SK-N-SH (cell line): ENCODE results near the gene ACOX2. TPM values are rescaled to one million over a fixed set of nuclear protein-coding genes. Genes with fewer than 3 reads are reported as not detected.
A peak's percentile ranks its signal among the peaks of the same experiment; 100 is the strongest.

Experiments
- CTCF ChIA-PET: fragments of 300-600, 350-600 bp; formaldehyde crosslinking; extraction: SDS; loops from one replicate; lab custom pipeline; 2021; lab: Yijun Ruan, JAX
- POLR2A ChIA-PET: fragments of 350-600 bp; sonication (Branson Sonifier 250); formaldehyde crosslinking; extraction: SDS; loops from one replicate; lab custom pipeline; 2020; ENCODE audit warnings: antibody characterized with exemption, inconsistent platforms; lab: Yijun Ruan, JAX
- DNase-seq: peaks from one replicate; pipeline ENCODE4 v3.0.0; 2012
- H2AFZ ChIP-seq: fragments of 200-600 bp; sonication (generic); 2 replicates; pipeline ENCODE4 v1.8.1; 2016; ENCODE audit warnings: antibody characterized with exemption, mild to moderate bottlenecking, low read depth
- H3F3A ChIP-seq: fragments of 200-600 bp; sonication (generic); replicated peaks from 2 replicates; pipeline ENCODE3; 2016; ENCODE audit warnings: antibody characterized with exemption, mild to moderate bottlenecking; ENCODE audit not compliant: insufficient read depth
- H3K27ac ChIP-seq, 2 experiments: fragments of 200-500 bp in 1 of 2; fragments of 200-600 bp in 1 of 2; sonication (Bioruptor generic) in 1 of 2; sonication (generic), shearing (Covaris generic) in 1 of 2; 2 replicates each; pipeline versions ENCODE4 v1.5.1 to v1.6.1; 2014 to 2016; ENCODE audit warnings: low read depth in 2 of 2, inconsistent platforms in 1 of 2, low read length in 1 of 2, mild to moderate bottlenecking in 1 of 2, mixed read lengths in 1 of 2
- H3K27me3 ChIP-seq: fragments of 200-600 bp; sonication (generic), shearing (Covaris generic); 2 replicates; pipeline ENCODE4 v1.6.1; 2016; ENCODE audit warnings: mixed run types; ENCODE audit not compliant: insufficient read depth
- H3K36me3 ChIP-seq, 2 experiments: fragments of 200-500 bp in 1 of 2; fragments of 200-600 bp in 1 of 2; sonication (Bioruptor generic) in 1 of 2; sonication (generic) in 1 of 2; replicated peaks in 1 of 2; 2 replicates each; pipeline versions ENCODE3 to v1.5.1; 2014 to 2016; ENCODE audit warnings: low read length in 1 of 2, mild to moderate bottlenecking in 1 of 2; ENCODE audit not compliant: insufficient read depth in 2 of 2, control insufficient read depth in 1 of 2
- H3K4me1 ChIP-seq, 2 experiments: fragments of 200-500 bp in 1 of 2; fragments of 200-600 bp in 1 of 2; sonication (Bioruptor generic) in 1 of 2; sonication (generic), shearing (Covaris generic) in 1 of 2; 2 replicates each; pipeline versions ENCODE4 v1.5.1 to v1.6.1; 2014 to 2016; ENCODE audit warnings: low read depth in 1 of 2, low read length in 1 of 2, mixed run types in 1 of 2; ENCODE audit not compliant: insufficient read depth in 2 of 2, control insufficient read depth in 1 of 2
- H3K4me2 ChIP-seq: fragments of 200-600 bp; sonication (generic), shearing (Covaris generic); 2 replicates; pipeline ENCODE4 v1.6.1; 2017; ENCODE audit warnings: mixed run types
- H3K4me3 ChIP-seq, 2 experiments: fragments of 200-500 bp in 1 of 2; fragments of 200-600 bp in 1 of 2; sonication (Bioruptor generic) in 1 of 2; sonication (generic), shearing (Covaris generic) in 1 of 2; 2 replicates each; pipeline versions ENCODE4 v1.5.1 to v1.8.1; 2014 to 2016; ENCODE audit warnings: low read depth in 2 of 2, inconsistent platforms in 1 of 2, low read length in 1 of 2, mild to moderate bottlenecking in 1 of 2, mixed read lengths in 1 of 2, moderate library complexity in 1 of 2
- H3K79me2 ChIP-seq: fragments of 200-600 bp; sonication (generic); 2 replicates; pipeline ENCODE4 v1.8.1; 2017; ENCODE audit warnings: mild to moderate bottlenecking; ENCODE audit not compliant: insufficient read depth
- H3K9ac ChIP-seq: fragments of 200-600 bp; sonication (generic); 2 replicates; pipeline ENCODE4 v1.6.1; 2017; ENCODE audit warnings: mixed run types
- H3K9me2 ChIP-seq: fragments of 200-600 bp; sonication (generic); 2 replicates; pipeline ENCODE4 v1.6.1; 2017; ENCODE audit warnings: mixed run types
- H3K9me3 ChIP-seq: fragments of 200-600 bp; sonication (generic); 2 replicates; pipeline ENCODE4 v1.6.1; 2017; ENCODE audit warnings: mixed run types, mild to moderate bottlenecking, moderate library complexity
- H4K20me1 ChIP-seq: fragments of 200-600 bp; sonication (generic); 2 replicates; pipeline ENCODE4 v1.6.1; 2017; ENCODE audit warnings: mild to moderate bottlenecking, mixed run types; ENCODE audit not compliant: insufficient read depth
- CHD2 ChIP-seq: fragments of 150-350 bp; IDR thresholded peaks from 2 replicates; pipeline ENCODE4 v1.6.1; 2018; ENCODE audit warnings: low read length; ENCODE audit not compliant: partially characterized antibody
- CTCF ChIP-seq: fragments of 200-600 bp; sonication (generic); IDR thresholded peaks from 2 replicates; pipeline ENCODE4 v1.6.1; 2017; ENCODE audit warnings: antibody characterized with exemption, mild to moderate bottlenecking, moderate library complexity
- ELF1 ChIP-seq: IDR thresholded peaks from 2 replicates; pipeline ENCODE4 v1.4.0; 2012
- EP300 ChIP-seq, 2 experiments: IDR thresholded peaks; 2 replicates each; pipeline versions ENCODE4 v1.4.0 to v1.6.1; 2012; ENCODE audit warnings: borderline replicate concordance in 1 of 2, low read depth in 1 of 2, low read length in 1 of 2
- FOSL2 ChIP-seq: IDR thresholded peaks from 2 replicates; pipeline ENCODE4 v1.4.0; 2012; ENCODE audit warnings: low read depth, mild to moderate bottlenecking, moderate library complexity, borderline replicate concordance
- GATA2 ChIP-seq: sonication (generic); formaldehyde crosslinking; IDR thresholded peaks from 2 replicates; pipeline ENCODE4 v1.5.0; 2020; ENCODE audit warnings: mild to moderate bottlenecking, missing genetic modification reagents
- RAD21 ChIP-seq: IDR thresholded peaks from 2 replicates; pipeline ENCODE4 v1.6.1; 2012; ENCODE audit warnings: mild to moderate bottlenecking, low read length
- RFX5 ChIP-seq: IDR thresholded peaks from 2 replicates; pipeline ENCODE4 v1.6.1; 2012; ENCODE audit warnings: mild to moderate bottlenecking, improper control_type of control experiment, low read length
- RXRA ChIP-seq: IDR thresholded peaks from 2 replicates; pipeline ENCODE4 v1.4.0; 2012; ENCODE audit warnings: low read depth, mild to moderate bottlenecking, borderline replicate concordance
- SIN3A ChIP-seq: IDR thresholded peaks from 2 replicates; pipeline ENCODE4 v1.6.1; 2012; ENCODE audit warnings: low read depth, mild to moderate bottlenecking, low read length, moderate library complexity, borderline replicate concordance
- SMC3 ChIP-seq: IDR thresholded peaks from 2 replicates; pipeline ENCODE4 v1.6.1; 2012; ENCODE audit warnings: low read depth, low read length, improper control_type of control experiment
- TEAD4 ChIP-seq: IDR thresholded peaks from 2 replicates; pipeline ENCODE4 v1.4.0; 2012; ENCODE audit warnings: mild to moderate bottlenecking, borderline replicate concordance; ENCODE audit not compliant: insufficient read depth
- WGBS: methylation state at CpG from one replicate; pipeline ENCODE4 v1.1.6; 2017; ENCODE audit warnings: low lambda C conversion rate; 5-methylcytosine and 5-hydroxymethylcytosine counted together
- polyA plus RNA-seq, 3 experiments: library from polyadenylated mRNA; depleted of rRNA; stranded (reverse); fragments of >200 nt; gene quantifications; 2 replicates each; pipeline ENCODE4 v1.2.3, GENCODE V29; 2012
- TF ChIP-seq, protein P1 (sequence below): IDR thresholded peaks from 2 replicates; pipeline ENCODE4 v1.4.0; 2012; ENCODE audit warnings: low read depth, borderline replicate concordance
- TF ChIP-seq, protein P2 (sequence below): fragments of 150-350 bp; IDR thresholded peaks from 2 replicates; pipeline ENCODE4 v1.6.1; 2016; ENCODE audit warnings: mild to moderate bottlenecking, low read depth, low read length

Gene ACOX2
- polyA plus RNA-seq, 1 of the 3 experiments (the other 2 are of a cell fraction): 9.0 TPM

DNA sequence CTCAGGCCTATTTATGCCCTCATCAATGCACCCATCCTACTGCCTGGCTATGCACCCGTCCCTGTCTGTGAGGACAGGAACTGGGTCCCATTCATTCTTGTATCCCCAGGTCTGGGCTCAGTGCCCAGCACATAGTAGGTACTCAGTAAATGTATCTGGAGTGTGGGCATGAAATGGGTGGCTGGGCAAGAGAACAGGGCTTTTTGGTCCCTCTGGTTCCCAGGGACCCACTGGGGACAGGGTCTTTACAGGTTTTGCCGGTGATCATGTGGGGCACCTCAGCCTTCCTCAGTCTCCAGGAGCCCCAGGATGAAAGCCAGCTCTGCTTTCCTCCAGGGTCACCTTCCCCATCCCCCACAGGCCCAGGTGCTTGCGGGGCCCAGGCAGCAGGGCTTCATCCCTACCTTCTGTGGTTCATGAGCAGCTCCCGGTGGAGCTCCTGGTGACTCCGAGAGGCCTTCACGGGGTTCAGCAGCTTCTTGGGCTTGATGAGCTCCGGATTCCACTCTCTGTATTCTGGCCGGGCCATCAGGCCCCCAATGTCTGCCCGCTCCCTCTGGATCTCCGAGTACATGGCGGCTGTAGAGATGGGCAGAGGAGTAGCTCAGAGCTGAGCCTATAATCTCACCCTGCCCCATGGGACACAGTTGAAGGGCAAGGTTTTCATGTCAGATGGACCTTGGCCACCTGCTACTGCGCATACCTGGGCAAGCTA is 32.5 kb upstream of the ACOX2 start (continued):
- TF ChIP-seq, protein P1, sequence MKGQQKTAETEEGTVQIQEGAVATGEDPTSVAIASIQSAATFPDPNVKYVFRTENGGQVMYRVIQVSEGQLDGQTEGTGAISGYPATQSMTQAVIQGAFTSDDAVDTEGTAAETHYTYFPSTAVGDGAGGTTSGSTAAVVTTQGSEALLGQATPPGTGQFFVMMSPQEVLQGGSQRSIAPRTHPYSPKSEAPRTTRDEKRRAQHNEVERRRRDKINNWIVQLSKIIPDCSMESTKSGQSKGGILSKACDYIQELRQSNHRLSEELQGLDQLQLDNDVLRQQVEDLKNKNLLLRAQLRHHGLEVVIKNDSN: no peak
- no peak for TF ChIP-seq GATA2 (CRISPR knock-in tag)
- TF ChIP-seq RXRA: no peak
- no peak for TF ChIP-seq EP300 (IDR thresholded peaks at IDR 0.05; ENCODE audit: borderline replicate concordance in 1 of 2, low read depth in 1 of 2, low read length in 1 of 2)
- no peak for TF ChIP-seq TEAD4
- TF ChIP-seq SIN3A: no peak
- no peak for TF ChIP-seq RFX5
- TF ChIP-seq FOSL2: no peak
- no peak for TF ChIP-seq ELF1

- Histone ChIP-seq H3K4me2 (no peak overlapping the region), H3K9ac (no peak overlapping the region), H3K9me2 (no peaks in the 10 kb centered on the region), H2AFZ (no peak overlapping the region), H3K27me3 (no peaks in the 10 kb centered on the region), H3K9me3 (no peaks in the 10 kb centered on the region), H3K4me3 (no peak overlapping the region; a peak in 1 of 4 replicates), H3F3A (no peaks in the 10 kb centered on the region), H4K20me1 (no peaks in the 10 kb centered on the region), H3K79me2 (no peaks in the 10 kb centered on the region), H3K27ac (no peak overlapping the region), H3K4me1 (peaks cover 4 to 13% of the 10 kb centered on the region in 2 experiments; a peak in 1 of 4 replicates), H3K36me3 (no peaks in the 10 kb centered on the region)
- 30% methylated on average over 17 of the region's 17 CpGs for WGBS
- ChIA-PET POLR2A (no interaction called here), CTCF (interaction anchor here (0.6 to 17.3 kb wide), 49 partner anchors 7 to 1305 kb away, joined by 3 to 446 read pairs (median 4); partner anchors contain the start of genes ACOX2 and KCTD6)
- no peak for TF ChIP-seq CHD2
- TF ChIP-seq, protein P2, sequence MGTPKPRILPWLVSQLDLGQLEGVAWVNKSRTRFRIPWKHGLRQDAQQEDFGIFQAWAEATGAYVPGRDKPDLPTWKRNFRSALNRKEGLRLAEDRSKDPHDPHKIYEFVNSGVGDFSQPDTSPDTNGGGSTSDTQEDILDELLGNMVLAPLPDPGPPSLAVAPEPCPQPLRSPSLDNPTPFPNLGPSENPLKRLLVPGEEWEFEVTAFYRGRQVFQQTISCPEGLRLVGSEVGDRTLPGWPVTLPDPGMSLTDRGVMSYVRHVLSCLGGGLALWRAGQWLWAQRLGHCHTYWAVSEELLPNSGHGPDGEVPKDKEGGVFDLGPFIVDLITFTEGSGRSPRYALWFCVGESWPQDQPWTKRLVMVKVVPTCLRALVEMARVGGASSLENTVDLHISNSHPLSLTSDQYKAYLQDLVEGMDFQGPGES: no peak
- peak; percentile 94 for TF ChIP-seq CTCF
- peak; percentile 84 for TF ChIP-seq RAD21
- TF ChIP-seq SMC3: peak; percentile 93
- no peak for TF ChIP-seq ELF1
- peak; percentile 72 for DNase-seq
These were observed 31.7 kb upstream of the ACOX2 start for GRCh38 chr3:58568572-58569286.
